Activated CD4-positive, CD25-positive, alpha-beta regulatory T cell treated with anti-CD3 and anti-CD28 coated beads, Interleukin-2, amount 50 U/mL, for 72 hours (primary cell): ENCODE results near the gene PPP4R3A.
"Not testable (repeated sequence)": the region's sequence is repeated elsewhere in the genome, so short reads cannot be mapped to it uniquely, and the experiment has no call there.

Experiments used
- DNase-seq: peaks from one replicate; pipeline ENCODE4 v3.0.0; 2021

PPP4R3A gene

DNA sequence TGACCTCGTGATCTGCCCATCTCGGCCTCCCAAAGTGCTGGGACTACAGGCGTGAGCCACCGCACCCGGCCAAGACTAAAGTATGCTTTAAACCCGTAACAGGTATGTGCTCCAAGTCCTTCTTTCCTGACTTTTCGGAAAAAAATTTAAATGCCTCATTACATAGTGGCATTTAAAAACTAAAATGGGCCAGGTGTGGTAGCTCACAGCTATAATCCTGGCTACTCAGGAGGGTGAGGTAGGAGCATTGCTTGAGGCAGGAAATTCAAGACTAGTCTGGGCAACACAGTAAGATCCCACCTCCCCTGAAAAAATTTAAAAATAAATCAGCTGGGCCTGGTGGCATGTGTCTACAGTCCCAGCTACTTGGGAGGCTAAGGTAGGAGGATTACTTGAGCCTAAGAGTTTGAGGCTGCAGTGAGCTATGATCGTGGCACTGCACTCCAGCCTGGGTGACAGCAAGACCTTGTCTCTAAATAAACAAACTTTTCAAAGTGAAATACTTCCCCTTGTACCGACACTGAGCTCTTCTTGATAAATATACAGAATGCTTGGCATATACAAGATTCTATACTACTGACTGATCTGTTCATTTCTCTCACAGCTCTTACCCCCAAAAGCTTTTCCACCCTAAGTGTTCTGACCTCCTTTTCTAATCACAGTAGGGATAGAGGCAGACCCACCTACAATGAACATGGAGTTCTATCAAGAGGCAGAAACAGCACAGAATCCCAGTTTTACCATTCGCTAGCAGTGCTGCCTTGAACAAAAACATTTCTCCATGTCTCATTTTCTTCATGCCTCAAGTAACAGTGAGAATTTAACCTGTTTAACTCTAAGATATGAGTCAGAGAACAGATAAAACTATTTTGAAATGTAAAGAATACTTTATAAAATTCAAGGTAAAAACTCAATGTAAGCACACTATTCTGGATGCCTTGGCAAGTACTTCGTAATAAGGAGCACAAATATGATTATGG, 7.9 kb downstream of the PPP4R3A start:
- DNase-seq, result no peak

DNA sequence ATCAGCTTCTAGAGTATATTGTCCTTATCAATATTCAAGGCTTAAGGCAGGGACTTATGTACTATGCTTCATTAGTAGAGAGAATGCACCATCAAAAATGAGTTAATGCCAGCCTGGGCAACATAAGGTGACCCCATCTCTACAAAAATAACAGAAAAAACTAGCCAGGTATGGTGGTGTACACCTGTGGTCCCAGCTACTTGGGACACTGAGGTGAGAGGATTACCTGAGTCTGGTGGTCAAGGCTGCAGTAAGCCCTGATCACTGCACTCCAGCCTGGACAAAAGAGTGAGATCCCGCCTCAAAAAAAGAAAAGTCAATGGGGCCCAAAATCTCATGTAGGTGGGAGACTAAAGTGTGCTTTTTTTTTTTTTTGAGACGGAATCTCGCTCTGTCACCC, 8.8 kb downstream of the PPP4R3A start:
- DNase-seq, result no peak

DNA sequence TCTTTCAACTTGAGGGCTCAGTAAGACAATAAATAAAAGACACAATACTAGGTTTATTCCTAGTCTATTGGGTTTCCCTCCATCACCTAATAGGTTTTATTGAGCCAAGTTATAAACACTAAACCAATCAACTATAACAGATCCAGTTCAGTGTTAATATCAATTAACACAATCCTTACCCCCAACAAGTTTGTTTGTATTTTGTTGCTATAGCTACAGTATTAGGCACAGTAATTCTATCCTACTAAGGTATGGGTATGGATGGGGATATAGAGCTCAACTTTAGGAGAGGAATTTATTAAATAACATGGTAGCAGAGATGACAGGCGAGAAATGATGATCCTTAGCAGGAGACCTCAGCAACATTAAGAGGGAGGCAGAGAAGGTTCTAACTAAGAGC, 13.3 kb downstream of the PPP4R3A start:
- no peak for DNase-seq

DNA sequence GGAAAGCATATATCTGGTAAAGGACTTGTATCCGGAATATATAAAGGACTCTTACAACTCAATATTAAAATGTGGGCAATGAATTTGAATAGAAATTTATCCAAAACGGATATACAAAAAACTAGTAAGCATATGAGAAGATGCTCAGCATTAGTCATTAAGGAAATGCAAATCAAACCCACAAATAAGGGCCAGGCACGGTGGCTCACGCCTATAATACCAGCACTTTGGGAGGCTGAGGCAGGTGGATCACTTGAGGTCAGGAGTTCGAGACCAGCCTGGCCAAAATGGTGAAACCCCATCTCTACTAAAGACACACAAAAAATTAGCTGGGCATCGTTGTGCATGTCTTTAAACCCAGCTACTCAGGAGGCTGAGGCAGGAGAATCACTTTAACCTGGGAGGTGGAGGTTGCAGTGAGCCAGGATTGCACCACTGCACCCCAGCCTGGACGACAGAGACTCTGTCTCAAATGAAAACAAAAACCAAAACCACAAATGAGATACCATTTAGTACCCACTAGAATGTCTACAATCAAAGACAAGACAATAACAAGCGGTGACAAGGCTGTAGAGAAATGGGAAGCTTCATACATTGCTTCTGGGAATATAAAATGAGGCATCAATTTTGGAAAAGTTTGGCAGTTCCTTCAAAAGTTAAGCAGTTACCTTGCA, 15.6 kb downstream of the PPP4R3A start:
- DNase-seq, result not testable (repeated sequence)

DNA sequence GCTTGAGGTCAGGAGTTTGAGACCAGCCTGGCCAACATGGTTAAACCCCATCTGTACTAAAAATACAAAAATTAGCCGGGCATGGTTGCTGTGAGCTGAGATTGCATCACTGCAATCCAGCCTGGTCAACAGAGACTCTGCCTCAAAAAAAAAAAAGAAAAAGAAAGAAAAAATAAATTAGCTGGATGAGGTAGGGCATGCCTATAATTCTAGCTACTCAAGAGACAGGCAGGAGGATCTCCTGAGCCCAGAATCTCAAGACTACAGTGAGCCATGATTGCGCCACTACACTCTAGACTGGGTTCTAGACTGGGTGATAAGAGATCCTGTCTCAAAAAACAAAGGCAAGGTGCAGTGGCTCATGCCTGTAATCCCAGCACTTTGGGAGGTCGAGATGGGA, 16.9 kb downstream of the PPP4R3A start:
- no peak for DNase-seq

DNA sequence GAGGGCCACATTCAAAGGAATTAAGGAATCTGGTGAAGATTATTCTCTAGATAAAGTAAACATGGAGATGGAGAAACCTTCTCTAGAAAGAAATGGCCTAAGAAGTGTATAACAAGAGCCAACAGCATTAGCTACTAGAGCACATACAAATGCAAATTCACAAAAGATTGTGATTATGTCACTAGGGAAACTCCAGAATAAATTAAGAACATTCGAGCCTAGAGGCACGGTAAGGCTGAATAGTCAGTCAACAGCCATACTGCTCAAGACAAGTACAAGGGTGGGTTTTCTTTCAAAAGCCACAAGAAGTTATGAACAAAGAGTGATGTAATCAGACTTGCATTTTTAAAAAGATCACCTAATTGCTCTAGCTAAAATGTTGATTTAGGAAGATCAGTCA, 25.4 kb downstream of the PPP4R3A start:
- DNase-seq, result no peak

DNA sequence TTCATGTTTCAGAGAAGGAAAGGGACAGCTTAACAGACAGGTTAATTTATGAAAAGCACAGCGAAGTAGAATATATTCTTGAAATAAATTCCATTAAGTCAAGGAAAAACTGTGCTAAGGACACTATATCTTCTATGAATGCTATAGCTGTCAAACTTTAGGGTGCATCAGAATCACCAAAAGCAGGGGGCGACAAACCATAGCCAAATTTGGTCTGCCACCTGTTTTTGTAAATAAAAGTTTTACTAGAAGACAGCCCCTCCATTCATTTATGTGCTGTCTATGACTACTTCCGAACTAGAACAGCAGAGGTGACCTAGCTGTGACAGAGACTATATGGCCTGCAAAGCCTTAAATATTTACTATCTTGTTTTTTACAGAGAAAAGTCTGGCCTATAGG, 25.9 kb downstream of the PPP4R3A start:
- DNase-seq, result no peak

DNA sequence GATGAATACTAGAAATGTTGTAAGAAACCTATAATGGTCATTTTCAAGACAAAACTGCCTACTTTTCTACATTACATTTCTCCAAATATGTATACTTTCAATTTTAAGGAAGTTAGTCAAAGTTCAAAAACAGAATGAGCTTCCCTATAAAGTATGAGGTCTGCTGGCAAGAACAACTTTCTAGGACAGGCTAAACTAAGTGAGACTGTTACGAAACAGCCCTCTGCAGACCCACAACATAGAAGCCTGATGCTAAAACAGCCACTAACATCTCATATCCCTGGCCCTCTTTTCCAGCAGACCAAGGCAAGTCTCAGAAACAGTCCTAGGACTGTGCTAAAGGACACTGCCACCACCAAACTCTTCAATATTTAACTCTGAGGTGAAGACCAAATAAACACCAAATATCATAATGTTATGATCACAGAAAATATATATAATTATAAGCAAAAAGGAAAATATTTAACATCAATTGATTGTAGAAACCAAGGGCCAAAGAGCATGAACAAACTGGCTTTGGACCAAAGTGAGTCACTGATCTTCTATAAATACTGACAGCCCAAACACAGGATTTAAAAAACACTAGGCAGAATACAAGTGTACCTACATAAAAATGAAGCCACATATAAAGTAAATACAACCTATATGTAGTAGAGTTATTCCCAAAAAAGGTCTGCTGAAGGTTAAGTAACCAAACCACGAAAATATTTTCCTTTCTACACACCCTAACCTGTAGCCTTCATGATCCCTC, 27.7 kb downstream of the PPP4R3A start:
- DNase-seq, result no peak

DNA sequence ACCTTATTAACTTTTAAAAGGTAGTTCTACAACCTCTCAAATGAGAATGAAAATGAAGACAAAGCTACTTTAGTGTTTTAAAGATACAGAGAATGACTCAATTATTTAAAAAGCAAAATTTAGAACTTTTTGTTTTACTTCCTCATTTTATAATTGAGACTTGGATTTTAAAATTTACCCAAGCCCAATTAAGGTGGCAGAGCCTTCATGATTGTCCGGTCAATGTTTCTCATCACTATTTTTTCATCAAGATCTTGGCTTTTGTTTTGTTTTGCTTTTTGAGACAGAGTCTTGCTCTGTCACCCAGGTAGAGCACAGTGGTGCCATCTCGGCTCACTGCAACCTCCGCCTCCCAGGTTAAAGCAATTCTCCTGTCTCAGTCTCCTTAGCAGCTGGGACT, 32.7 kb downstream of the PPP4R3A start:
- no peak for DNase-seq

DNA sequence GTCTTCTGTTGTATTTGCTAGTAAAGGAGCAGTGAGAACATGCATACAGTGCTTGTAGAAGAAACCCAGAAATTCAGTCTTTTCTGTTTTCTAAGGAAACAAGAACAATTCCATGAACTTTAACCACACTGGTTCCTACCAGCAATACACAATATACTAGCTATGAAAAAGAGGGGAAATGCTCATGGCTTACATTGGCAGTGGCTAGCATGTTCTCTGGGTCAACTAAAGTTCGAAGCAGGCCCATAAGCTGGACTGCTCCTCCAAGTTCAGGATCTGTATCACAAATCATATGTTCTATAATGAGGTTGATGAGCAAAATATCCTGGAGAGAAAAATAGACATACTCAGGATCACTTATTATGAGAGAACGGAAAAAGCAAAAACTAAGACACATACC, 37.1 kb downstream of the PPP4R3A start:
- DNase-seq, result no peak

DNA sequence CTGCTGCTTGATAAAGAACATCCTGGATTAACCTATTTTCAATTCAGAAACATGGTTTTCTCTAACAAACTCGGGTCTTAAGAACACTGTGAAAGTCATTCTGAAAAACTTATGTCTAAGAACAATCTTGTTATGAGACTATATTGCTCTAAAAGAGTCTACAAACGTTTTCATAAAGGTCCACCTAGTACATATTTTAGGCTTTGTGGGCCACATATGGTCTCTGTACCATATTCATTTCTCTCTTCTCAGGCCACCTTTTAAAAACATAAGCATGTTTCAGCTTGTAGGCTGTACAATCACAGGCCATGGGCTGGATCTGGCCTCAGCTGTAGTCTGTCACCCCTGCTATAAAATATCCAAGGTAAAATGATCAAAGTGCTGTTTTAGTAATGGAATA, 39.9 kb downstream of the PPP4R3A start:
- no peak for DNase-seq

DNA sequence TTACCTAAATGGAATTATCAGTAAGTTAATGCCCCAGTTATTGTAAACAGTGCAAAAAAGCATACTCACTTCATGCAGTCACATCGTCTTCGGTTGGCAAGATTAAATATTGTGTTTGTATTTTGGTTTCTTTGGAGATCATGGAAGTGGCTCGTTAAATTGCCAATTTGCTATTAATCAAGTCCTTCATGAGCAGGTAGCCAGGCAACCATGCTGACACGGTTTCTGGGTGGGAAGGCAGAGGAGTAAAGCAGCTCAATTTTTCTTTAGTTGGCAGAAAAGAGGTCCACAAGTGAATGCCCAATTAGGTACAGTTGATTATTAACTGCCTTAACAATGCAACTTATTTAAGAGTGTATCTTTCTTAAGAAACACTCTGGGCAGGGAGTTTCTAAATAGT, 43.9 kb downstream of the PPP4R3A start:
- DNase-seq, result no peak

DNA sequence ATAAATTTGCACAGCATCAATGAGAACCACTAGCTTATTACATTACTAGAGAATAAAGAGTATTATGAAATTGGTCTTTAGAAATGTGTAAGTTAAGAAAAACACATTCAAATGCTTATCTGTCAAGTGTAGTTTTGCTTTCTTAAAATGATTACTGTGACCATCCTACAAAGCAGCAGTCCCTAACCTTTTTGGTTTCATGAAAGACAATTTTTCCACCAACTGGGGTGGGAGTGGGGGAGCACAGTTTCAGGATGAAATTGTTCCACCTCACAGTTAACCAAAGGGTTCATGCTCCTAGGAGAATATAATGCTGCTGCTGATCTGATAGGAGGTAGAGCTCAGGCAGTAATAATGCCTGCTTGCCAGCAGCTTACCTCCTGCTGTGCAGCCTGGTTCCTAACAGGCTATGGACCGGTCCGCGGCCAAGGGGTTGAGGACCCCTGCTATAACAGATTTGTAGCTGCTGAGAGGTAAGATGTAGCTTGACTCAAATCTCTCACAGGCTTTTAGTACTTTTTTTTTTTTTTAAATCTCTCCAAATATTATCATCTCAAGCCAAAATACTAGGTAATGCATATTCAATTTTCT, 45.4 kb downstream of the PPP4R3A start:
- DNase-seq, result no peak

DNA sequence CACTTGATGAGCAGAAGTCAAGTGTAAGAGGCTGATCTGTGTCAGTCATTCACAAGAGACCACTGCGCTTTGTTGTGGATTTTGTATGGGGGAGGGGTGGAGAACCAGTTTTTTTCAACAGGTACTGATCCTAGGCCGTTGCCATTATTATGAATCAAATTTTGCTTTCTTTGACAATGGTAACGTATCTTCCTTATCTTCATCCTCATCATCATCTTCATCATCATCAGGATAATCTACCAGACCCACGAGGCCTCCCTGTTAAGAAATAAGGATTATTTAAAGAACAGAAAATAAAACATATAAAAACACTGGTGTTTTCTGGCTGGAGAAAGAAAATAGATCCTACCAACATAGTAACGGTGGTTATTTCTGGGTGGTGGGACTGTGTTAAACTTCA, 51.5 kb downstream of the PPP4R3A start:
- no peak for DNase-seq

DNA sequence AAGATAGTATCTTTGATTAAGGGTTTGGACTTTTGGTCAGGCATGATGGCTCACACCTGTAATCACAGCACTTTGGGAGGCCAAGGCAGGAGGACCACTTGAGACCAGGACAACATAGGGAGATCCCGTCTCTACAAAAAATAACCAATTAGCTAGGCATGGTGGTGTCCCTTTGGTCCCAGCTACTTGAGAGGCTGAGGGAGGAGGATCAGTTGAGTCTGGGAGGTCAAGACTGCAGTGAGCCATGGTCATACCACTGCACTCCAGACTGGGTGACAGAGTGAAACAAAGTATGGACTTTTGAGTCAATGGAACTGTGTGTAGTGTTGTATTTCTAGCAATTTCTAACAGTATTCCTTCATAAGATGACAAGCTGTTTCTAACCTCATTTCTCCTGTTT, 53.8 kb downstream of the PPP4R3A start:
- no peak for DNase-seq

DNA sequence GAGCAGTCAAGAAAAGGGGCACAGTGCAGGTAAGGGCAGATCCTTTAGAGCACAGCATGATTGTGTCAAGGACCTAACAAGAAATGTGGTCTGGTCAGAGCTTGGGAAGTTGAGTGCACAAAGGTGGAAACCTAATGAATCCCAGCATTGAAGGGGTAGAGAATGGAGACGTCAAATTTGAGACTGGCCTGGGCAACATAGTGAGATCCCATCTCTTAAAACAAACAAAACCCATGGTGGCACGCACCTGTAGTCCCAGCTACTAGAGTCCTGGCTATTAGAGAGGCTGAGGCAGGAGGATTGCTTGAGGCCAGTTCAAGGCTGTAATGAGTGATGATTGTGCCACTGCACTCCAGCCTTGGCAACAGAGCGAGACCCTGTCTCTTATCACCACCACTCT, 55.5 kb downstream of the PPP4R3A start:
- DNase-seq, result no peak

DNA sequence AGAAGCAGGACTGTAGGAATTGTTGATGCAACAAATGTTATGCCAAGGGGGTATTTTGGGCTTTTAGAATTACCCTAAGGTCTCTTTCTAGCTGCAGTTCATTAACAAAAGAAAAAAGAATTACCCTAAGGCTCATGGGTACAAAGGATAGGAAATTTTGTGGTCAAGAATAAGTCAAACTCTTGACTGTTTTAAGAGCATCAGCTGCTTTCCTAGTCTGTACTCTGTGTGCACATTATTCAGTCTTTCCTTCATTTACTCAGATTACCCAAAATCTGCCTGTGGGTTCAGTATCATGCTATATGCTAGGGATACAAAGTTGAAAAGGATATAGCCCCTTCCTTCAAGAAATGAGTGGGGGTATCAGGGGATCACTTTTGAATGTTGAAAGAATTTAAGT, 56.0 kb downstream of the PPP4R3A start:
- no peak for DNase-seq

DNA sequence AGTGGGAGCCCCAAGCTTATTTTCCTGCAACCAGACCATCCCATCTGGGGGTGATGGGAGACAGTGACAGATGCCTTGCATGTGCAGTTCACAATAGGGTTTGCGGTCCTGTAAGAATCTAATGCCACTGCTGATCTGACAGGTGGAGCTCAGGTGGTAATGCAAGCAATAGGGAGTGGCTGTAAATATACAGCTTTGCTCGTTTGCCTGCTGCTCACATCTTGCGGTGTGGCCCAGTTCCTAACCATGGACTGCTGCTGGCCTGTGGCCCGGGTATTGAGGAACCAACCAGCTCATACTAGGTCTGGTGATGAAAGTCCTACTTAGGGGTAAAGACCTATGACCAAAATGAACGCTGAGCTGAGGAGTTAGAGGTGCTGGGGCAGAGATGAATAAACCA, 56.4 kb downstream of the PPP4R3A start:
- DNase-seq, result no peak

DNA sequence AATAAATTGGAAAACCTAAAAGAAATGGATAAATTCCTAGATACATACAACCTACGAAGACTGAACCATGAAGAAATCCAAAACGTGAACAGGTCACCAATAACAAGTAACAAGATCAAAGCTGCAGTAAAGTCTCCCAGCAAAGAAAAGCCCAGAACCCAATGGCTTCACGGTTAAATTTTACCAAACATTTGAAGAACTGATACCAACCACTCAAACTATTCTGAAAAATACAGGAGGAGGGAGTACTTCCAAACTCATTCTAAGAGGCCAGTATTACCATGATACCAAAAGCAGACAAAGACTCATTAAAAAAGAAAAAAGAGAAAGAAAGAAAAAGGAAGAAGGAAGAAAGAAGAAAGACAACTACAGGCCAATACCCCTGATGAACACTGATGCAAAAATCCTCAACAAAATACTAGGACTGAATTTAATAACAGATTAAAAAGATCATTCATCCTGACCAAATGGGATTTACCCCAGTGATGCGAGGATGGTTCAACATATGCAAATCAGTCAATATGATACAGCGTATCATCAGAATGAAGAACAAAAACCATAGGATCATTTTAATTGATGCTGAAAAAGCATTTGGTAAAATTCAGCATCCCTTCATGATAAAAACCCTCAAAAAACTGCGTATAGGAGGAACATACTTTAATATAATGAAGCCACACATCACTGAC, 65.6 kb downstream of the PPP4R3A start:
- DNase-seq, result no peak

DNA sequence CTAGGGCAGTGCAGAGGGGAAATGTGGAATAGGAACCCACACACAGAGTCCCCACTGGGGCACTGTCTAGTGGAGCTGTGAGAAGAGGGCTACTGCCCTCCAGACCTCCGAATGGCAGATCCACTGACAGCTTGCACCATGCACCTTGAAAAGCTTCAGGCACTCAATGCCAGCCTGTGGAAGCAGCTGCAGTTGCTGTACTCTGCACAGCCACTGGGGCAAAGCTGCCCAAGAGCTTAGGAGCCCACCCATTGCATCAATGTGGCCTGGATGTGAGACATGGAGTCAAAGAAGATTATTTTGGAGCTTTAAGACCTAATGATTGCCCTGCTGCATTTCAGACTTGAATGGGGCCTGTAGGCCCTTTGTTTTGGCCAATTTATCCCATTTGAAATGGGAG, 70.8 kb downstream of the PPP4R3A start:
- DNase-seq, result no peak

DNA sequence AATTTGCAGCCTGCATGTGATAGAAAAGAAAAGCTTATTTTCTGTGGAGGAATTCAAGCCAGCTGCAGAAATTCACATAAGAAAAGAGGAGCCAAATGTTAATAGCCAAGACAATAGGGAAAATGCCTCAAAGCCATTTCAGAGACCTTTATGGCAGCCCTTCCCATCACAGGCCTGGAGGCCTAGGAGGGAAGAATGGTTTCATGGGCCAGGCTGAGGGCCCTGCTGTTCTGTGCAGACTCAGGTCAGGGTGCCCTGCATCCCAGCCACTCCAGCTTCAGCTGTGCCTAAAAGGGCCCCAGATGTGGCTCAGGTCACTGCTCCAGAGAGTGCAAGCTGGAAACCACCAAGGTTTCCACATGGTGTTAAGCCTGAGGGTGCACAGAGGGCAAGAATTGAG, 71.3 kb downstream of the PPP4R3A start:
- DNase-seq, result no peak

DNA sequence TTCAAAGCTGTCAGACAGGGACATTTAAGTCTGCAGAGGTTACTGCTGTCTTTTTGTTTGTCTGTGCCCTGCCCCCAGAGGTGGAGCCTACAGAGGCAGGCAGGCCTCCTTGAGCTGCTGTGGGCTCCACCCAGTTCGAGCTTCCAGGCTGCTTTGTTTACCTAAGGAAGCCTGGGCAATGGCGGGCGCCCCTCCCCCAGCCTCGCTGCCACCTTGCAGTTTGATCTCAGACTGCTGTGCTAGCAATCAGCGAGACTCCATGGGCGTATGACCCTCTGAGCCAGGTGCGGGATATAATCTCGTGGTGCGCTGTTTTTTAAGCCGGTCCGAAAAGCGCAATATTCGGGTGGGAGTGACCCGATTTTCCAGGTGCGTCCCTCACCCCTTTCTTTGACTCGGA, 73.8 kb downstream of the PPP4R3A start:
- not testable (repeated sequence) for DNase-seq

DNA sequence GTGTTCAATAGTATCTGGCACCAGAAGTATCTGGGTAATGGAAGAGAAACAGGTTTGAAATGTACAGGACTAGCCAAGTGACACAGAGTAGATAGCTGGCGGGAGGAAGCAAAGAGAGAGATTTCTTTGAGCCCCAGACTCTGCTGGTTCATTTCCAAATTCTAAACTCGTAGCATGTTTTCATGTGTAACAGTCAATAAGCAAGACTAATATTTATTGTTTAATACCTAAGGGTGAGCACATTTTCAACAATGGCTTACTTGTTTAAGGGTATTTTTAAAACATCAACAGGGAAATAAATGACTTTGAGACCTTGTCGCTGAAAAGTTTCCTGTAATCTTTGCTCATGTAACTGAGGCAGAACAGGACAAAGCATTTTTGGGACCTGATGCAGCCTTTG, 80.7 kb downstream of the PPP4R3A start:
- no peak for DNase-seq
